ENCODE measurements around the gene ZNF263.

Gene ZNF263

DNA sequence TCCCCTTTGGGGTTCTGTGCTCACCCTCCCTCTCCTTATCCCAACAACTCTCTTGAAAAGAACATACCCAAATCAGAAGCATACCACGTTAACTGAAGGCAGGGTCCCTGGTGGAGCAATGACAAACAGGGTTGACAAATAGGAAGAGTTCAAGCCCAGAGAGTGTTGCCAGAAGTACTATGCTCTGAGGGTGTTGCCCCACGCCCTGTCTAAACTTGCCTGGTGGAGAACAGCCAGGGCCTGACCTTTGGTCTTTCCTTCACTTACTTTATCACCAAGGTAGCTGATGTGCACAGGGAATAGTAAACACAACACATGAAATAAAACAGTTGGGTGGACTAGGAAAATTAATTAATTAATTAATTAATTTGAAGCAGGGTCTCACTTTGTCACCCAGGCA lies 45.4 kb downstream of the ZNF263 start:
- no peak for DNase-seq

Data from RPMI8226 (cell line).